NCI-H1436 (cell line): ENCODE measurements around the gene BTBD19.
"Not testable (repeated sequence)": the region's sequence is repeated elsewhere in the genome, so short reads cannot be mapped to it uniquely, and the experiment has no call there.

Source experiments
- DNase-seq: peaks from one replicate; lab custom pipeline; 2025; lab: John Stamatoyannopoulos, UW

Gene BTBD19

GRCh38 chr1:44808063-44808937, at the start of gene BTBD19:
BTBD19 (plus strand) TSS chr1:44808523; CDS start chr1:44808821, 298 bp downstream.
- no peak for DNase-seq

DNA sequence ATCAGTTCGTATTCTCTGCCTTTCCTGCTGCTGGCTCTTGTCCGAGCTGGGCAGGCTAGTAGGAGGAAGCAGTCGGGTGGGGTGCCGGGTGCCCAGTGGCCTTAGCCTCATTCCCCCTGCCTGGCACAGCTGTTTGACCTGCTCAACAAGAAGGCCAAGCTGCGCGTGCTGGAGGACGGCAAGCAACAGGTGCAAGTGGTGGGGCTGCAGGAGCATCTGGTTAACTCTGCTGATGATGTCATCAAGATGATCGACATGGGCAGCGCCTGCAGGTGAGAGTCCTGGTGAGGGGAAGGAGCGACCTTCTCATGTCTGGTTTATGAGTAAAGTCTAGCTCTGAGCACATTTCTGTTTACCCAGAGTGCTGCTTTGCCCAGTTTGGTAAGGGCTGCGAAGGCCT, 49.2 kb upstream of the BTBD19 start:
- DNase-seq: no peak

- DNase-seq: no peak
Observed at GRCh38 chr1:44760876-44761275, 47.4 kb upstream of the BTBD19 start.

GRCh38 chr1:44766421-44766820, 41.9 kb upstream of the BTBD19 start:
- DNase-seq: not testable (repeated sequence)

- peak; percentile 91 for DNase-seq
Observed at GRCh38 chr1:44775078-44775929, 33.0 kb upstream of the BTBD19 start, which contains the start of gene RPS8. RPS8 (plus strand) TSS chr1:44775540; CDS start chr1:44775597, 57 bp downstream.

DNA sequence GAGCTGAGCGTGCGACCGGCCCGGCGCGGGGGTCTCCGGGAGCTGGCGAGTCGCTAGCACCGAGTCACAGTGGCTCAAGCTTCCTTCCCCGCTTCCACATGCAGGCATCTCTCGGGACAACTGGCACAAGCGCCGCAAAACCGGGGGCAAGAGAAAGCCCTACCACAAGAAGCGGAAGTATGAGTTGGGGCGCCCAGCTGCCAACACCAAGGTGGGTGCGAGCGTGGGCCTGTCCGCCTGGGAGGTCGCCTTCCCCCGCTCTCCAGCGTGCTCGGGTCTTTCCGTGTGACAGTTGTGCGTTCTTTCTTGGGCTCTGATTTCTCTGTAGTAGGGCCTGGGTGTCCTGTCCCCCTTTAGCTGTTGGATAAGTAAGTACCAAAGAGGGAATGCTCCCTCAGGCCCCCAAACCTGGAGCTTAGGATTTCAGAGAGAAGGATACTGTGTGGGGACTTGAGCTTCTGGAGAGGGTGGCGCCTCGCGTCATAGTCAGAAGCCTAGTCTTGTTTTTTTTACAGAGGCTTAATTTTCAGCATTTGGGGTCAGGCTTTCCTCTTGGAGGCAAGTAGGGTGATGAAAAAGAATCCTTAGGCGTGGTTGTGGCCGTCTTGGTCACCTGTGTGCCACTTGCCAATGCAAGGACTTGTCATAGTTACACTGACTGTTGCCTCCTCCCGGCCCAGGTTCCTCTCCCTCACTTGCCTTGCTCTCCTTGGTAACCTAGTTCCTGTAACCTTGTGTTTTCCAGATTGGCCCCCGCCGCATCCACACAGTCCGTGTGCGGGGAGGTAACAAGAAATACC, 32.2 kb upstream of the BTBD19 start:
- DNase-seq: no peak

- DNase-seq: no peak
Observed at GRCh38 chr1:44776730-44777068, 31.6 kb upstream of the BTBD19 start.

DNA sequence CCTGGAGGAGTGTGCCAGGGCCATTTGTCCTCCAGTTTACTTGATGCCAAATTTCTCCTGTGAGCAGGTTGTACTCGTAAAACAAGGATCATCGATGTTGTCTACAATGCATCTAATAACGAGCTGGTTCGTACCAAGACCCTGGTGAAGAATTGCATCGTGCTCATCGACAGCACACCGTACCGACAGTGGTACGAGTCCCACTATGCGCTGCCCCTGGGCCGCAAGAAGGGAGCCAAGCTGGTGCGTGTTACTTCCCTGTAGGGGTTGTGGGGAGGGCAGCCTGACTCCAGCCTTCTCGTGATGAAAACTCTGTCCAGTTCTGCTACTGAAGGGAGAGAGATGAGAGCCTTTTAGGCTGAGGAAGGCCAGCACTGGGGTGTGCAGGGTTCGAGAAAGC, 30.8 kb upstream of the BTBD19 start:
- DNase-seq: no peak

GRCh38 chr1:44777969-44778635, 30.2 kb upstream of the BTBD19 start:
- no peak for DNase-seq

DNA sequence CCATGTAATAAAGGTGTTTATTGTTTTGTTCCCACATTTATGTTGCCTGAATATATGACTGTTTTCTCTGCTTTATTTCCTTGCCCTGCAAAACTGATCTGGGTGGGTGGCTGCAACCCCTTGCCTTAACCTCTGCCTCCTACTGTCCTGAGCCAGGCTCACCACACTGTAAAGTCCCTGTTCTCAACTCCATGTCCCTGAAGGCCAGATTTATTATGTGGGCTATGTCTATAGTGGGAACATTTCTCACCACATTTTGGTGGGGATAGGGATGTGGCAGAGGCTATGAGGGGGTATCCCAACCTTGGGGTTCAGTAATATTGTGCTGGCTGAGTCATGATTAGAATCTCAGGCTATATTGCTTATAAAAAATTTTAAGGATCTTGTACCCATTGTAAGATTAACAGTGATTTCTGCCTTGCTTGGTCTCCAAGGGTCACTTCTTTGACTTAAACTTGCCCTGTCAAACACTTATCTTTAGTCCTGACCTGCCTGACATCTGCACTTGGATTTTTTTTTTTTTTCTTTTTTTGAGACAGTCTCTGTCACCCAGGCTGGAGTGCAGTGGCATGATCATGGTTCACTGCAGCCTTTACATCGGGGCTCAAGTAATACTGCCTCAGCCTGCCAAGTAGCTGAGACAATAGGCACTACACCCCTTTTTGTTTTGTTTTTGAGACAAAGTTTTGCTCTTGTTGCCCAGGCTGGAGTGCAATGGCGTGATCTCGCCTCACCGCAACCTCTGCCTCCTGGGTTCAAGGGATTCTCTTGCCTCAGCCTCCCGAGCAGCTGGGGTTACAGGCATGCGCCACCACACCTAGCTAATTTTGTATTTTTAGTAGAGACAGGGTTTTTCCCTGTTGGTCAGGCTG, 29.4 kb upstream of the BTBD19 start:
- DNase-seq: no peak

- DNase-seq: no peak
Observed at GRCh38 chr1:44780583-44781121, 27.7 kb upstream of the BTBD19 start.

DNA sequence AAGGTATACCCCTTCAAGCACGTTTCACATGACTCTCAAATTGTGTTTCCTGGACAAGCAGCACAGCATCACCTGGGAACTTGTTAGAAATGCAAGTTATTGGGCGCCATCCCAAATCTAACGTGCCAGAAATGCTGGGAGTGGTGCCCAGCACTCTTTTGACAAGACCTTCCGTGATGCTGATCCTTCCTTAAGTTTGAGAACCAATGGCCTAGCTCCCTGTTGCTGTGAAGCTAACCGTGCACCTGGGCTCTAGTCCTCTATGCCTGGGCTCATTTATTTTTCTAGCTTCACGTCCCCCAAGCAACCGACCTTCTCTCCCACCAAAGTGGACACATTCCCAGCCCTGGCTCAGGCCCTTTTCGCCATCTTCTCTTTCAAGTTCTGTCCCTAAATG, 24.6 kb upstream of the BTBD19 start:
- no peak for DNase-seq

DNA sequence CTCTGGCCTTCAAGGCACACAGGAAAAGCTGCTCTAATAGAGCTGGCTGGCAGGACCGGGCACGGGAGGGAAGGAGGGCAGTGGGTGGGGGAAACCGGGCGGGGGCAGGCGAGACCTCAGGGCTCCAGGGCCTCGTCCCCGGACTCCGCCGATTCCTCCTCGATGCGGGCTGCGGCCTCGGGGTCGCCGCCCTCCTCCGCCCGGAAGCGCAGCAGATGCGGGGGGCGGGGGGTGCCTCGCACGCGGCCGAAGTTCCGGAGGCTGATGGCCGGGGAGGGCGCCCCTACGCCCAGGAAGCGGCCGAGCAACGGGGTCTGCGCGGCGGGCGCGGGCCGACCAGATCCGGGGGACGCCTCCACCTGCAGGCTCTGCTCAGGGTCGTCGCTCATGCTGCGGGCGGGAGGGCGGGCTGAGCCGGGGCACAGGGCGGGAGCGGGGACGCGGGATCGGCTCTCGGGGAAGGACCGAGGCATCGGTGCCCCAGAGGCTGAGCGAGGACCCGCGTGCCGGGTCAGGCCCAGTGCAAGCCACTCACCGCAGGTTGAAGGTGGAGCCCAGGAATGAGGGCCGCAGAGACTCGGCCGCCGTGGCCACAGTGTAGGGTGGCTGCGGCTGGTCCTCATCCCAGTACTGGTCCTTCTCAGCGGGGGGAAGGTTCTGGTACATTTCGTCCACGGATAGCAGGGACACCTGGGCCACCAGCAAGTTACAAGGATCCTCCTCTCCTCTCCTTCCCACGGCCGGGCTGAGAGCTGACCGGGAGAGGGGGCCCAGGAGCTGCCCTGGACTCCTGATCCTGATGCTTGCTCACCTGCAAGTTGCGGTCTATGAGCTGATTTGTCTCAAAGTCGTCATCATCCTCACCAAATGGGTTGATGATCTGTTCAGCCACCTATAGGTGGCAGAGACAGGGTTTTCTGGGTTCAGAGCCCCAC, 24.0 kb upstream of the BTBD19 start:
- DNase-seq: no peak

- DNase-seq: no peak
Observed at GRCh38 chr1:44785029-44785380, 23.3 kb upstream of the BTBD19 start.

DNA sequence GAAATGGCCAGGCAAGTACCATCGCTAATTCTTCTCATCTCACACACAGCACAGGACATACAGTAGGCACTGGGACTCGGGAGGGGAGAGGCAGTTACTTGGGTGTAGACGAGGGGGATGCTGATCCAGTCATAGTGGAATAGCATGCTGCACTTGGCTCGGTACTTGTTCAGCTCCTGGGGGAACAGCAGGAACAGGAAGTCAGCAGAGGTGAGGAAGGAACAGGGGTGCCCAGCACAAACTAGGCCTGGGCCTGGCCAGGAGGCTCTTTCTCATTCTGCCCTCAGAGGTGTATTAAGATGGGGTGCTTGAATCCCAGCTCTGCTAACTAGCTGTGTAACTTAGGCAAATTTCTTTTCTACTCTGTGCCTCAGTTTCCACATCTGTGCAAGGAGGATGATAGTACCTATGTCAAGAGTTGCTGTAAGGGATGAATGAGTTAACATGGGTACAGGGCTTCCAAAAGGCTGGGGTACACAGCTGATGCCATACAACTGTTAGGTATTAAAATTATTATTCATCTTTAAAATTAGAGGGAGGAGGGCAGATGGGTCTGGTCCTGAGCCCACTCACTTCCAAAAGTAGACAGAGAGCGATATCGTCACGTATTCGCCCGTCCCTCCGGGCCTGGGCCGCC, 22.7 kb upstream of the BTBD19 start:
- DNase-seq: no peak

GRCh38 chr1:44786138-44786840, 22.0 kb upstream of the BTBD19 start:
- peak; percentile 45 for DNase-seq

DNA sequence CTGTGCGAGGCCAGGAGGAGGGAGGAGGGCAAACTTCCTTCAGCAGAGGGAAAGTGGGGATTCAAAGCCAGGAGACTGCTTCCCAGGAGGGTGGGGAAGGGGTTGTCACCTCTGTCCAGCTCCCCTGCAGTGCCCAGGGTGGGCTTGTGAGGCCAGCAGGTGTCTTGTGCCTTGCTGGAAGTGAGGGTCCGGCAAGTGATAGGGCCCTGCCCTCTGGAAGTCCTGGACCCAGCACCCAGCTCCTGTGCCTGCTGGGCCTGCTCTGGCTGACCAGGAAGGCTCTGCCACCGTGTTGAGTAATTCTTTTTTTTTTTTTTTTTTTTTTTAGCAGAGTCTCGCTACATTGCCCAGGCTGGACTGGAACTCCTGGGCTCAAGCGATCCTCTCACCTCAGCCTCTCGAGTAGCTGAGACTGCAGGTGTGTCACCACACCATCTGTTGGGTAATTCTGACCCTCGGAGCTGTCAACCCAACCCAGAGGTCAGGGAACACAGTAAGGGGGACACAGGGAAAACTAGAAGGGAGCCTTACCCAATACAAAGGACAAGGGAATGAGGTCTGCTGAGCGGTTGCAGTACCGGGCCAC, 21.4 kb upstream of the BTBD19 start:
- DNase-seq: no peak

DNA sequence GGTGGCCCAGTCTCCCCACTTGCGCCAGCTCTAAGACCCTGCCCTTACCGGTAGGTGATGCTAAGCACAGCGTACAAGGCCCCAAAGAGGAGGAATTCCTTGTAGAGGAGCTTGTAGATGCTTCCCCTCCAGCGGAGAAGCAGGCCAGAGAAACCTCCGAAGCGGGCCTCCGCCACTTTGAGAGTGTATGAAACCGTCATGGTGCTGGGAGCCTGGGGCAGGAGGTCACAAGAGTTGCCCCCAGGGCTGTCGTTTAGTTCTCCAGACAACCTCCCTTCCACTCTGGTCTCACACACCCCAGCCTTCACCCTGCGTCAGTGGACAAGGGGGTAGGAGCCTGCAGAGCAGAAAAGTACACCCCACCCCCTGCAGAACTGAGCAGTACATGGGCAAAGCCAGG, 20.8 kb upstream of the BTBD19 start:
- no peak for DNase-seq
